AG04450 (cell line): ENCODE results near the gene ZNF483. TPM values are rescaled to one million over a fixed set of nuclear protein-coding genes. Genes with fewer than 3 reads are reported as not detected.

Experiments used
- CTCF ChIA-PET: fragments of 300-600, 350-600 bp; formaldehyde crosslinking; extraction: SDS; loops from one replicate; lab custom pipeline; 2022; ENCODE audit warnings: antibody characterized with exemption, inconsistent platforms; lab: Charles Lee
- POLR2A ChIA-PET: fragments of 350-600 bp; formaldehyde crosslinking; extraction: SDS; loops from one replicate; lab custom pipeline; 2021; ENCODE audit warnings: antibody characterized with exemption, inconsistent platforms; lab: Yijun Ruan, JAX
- DNase-seq: peaks from one replicate; pipeline ENCODE4 v3.0.0-alpha.2; 2011; ENCODE audit warnings: low read depth, low spot score
- H3K27ac ChIP-seq: one replicate; pipeline ENCODE4 v1.5.1; 2012; ENCODE audit warnings: low read depth, low read length, control low read depth
- H3K27me3 ChIP-seq: one replicate; pipeline ENCODE4 v1.6.0; 2012; ENCODE audit warnings: low read length; ENCODE audit not compliant: control insufficient read depth, insufficient read depth
- H3K4me3 ChIP-seq: 2 replicates; pipeline ENCODE4 v1.5.1; 2011; ENCODE audit warnings: mild to moderate bottlenecking, low read depth, low read length, control low read depth
- H3K9me3 ChIP-seq: 2 replicates; pipeline ENCODE4 v1.5.1; 2012; ENCODE audit warnings: low read length; ENCODE audit not compliant: control insufficient read depth, insufficient read depth
- polyA plus RNA-seq: library from polyadenylated mRNA; depleted of rRNA; stranded (reverse); fragments of >200 nt; gene quantifications from 2 replicates; pipeline ENCODE4 v1.2.3, GENCODE V29; 2011
- TF ChIP-seq, protein P1 (sequence below): IDR thresholded peaks from 2 replicates; pipeline ENCODE4 v1.5.1; 2011; ENCODE audit warnings: low read depth, low read length, control low read depth, inconsistent platforms

ZNF483 gene
- polyA plus RNA-seq, 1 experiment, result 1.5 TPM

DNA sequence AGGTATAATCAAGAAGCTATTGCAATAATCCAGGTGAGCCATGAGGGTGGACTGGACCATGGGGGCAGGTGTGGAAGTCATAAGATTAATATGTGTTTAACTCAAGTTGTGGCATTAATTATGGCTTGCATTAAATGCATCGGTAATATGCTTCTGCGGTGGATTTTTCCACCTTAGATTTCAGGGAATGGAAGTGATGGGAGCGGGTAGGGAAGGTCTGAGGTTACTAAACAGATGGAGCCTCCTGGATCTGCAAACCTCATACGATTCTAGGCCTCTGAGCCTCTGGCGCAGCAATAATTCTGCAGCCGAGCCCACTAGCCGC is 286 bp upstream of the ZNF483 start:
- H3K27me3 ChIP-seq, result peaks cover 2% of the 10 kb centered on the region
- peaks cover 4% of the 10 kb centered on the region; the same call in 1 of the 2 replicates for H3K9me3 ChIP-seq
- CTCF ChIA-PET, result interaction anchor here (0.6 kb wide), 2 partner anchors 45 to 72 kb away, joined by 4 to 8 read pairs; no protein-coding TSS in a partner anchor
- POLR2A ChIA-PET, result interaction anchor here (0.7 to 1.1 kb wide), 2 partner anchors 106 to 204 kb away, joined by 3 to 5 read pairs; partner anchors contain the start of gene DNAJC25
- TF ChIP-seq, protein P1, sequence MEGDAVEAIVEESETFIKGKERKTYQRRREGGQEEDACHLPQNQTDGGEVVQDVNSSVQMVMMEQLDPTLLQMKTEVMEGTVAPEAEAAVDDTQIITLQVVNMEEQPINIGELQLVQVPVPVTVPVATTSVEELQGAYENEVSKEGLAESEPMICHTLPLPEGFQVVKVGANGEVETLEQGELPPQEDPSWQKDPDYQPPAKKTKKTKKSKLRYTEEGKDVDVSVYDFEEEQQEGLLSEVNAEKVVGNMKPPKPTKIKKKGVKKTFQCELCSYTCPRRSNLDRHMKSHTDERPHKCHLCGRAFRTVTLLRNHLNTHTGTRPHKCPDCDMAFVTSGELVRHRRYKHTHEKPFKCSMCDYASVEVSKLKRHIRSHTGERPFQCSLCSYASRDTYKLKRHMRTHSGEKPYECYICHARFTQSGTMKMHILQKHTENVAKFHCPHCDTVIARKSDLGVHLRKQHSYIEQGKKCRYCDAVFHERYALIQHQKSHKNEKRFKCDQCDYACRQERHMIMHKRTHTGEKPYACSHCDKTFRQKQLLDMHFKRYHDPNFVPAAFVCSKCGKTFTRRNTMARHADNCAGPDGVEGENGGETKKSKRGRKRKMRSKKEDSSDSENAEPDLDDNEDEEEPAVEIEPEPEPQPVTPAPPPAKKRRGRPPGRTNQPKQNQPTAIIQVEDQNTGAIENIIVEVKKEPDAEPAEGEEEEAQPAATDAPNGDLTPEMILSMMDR, result no peak
- no peak overlapping the region for H3K27ac ChIP-seq
- peak overlapping the region; percentile 80 for H3K4me3 ChIP-seq
- DNase-seq, result no peak

DNA sequence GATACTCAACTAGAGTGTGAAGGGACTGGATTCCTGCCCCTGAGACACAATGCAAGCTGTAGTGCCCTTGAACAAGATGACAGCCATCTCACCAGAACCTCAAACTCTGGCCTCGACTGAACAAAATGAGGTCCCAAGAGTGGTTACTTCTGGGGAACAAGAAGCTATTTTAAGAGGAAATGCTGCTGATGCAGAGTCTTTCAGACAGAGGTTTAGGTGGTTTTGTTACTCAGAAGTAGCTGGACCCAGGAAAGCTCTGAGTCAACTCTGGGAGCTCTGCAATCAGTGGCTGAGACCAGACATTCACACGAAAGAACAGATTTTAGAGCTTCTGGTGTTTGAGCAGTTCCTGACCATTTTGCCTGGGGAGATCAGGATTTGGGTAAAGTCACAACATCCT is 2.4 kb downstream of the ZNF483 start:
- CTCF ChIA-PET, result no interaction called here
- peaks cover 13% of the 10 kb centered on the region for H3K9me3 ChIP-seq
- H3K27ac ChIP-seq, result no peak overlapping the region
- TF ChIP-seq, protein P1, result no peak
- H3K27me3 ChIP-seq, result peaks cover 2% of the 10 kb centered on the region
- no peak overlapping the region for H3K4me3 ChIP-seq
- POLR2A ChIA-PET, result interaction anchor here (0.6 kb wide), 1 partner anchor 235 kb away, joined by 3 read pairs; no protein-coding TSS in a partner anchor
- no peak for DNase-seq

DNA sequence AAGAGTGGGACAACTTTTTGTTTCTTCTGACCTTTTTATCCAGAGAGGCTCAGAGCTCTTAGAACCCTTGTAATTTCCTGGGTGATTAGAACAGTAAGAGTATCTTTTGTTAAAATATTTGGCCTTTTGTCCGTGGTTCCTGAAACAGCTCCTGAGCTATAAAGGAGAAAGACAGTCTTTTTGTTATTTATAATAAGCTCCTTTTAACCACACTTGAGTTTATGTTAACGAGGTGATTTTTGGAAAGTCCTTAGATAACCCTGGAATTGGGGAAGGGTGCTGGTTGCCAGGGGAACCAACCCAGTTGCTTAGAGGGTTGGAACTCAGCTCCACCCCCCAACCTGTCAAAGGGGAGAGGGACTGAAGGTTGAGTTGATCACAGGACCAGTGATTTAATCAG is 4.8 kb downstream of the ZNF483 start:
- CTCF ChIA-PET, result interaction anchor here (1.2 kb wide), 1 partner anchor 20 kb away, joined by 3 read pairs; no protein-coding TSS in a partner anchor
- TF ChIP-seq, protein P1, result no peak
- Histone ChIP-seq H3K9me3 (peaks cover 18% of the 10 kb centered on the region), H3K27me3 (no peaks in the 10 kb centered on the region), H3K4me3 (no peak overlapping the region), H3K27ac (no peak overlapping the region)
- POLR2A ChIA-PET, result no interaction called here
- DNase-seq, result no peak

DNA sequence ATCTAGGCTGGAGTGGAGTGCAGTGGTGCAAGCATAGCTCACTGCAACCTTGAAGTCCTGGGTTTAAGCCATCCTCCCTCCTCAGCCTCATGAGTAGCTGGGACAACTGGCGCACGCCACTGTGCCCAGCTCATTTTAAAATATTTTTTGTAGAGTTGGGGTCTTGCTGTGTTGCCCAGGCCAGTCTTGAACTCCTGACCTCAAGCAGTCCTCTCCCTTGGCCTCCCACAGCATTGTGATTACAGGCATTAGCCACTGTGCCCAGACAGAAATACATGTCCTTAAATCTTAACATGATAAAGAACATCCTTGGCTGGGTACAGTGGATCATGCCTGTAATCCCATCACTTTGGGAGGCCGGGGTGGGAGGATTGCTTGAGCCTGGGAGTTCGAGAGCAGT is 6.7 kb downstream of the ZNF483 start:
- no peaks in the 10 kb centered on the region for H3K27me3 ChIP-seq
- POLR2A ChIA-PET, result no interaction called here
- DNase-seq, result no peak
- H3K9me3 ChIP-seq, result peaks cover 35% of the 10 kb centered on the region
- no peak overlapping the region for H3K4me3 ChIP-seq
- H3K27ac ChIP-seq, result no peak overlapping the region
- CTCF ChIA-PET, result interaction anchor here (1.1 kb wide), 1 partner anchor 90 kb away, joined by 3 read pairs; no protein-coding TSS in a partner anchor
- TF ChIP-seq, protein P1, result no peak

DNA sequence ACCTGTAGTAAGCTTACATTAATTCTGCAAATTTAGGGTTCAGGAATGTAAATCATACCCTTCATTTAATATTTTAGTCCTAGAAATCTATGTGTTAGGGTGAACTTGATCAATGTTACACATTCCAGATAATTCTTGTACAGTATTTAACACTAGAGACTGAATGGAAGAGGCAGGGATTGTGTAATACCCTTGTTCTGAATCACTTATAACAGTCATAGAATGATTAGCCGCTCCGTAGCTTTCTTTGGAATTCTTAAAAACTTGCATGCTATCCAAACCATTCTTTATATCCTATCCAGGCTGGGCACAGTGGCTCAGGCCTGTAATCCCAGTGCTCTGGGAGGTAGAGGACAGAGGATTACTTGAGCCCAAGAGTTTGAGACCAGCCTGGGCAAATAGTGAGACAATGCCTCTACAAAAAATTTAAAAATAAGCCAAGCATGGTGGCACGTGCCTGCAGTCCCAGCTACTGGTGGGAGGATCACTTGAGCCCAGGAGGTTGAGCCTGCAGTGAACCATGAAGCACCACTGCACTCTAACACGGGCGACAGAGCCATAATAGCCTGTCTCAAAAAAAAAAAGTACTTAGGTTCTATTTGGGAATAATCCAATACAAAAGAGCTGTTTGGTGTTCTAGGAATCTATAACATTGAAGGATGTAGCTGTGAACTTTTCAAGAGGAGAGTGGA is 8.3 kb downstream of the ZNF483 start:
- H3K9me3 ChIP-seq, result peaks cover 46% of the 10 kb centered on the region
- ChIA-PET CTCF (no interaction called here), POLR2A (no interaction called here)
- no peak for DNase-seq
- H3K27me3 ChIP-seq, result no peaks in the 10 kb centered on the region
- TF ChIP-seq, protein P1, result no peak
- no peak overlapping the region for H3K4me3 ChIP-seq
- H3K27ac ChIP-seq, result no peak overlapping the region
